GM20000 (cell line): Measurements from ENCODE around the gene TRAPPC2L.

Experiments used
- DNase-seq: peaks from one replicate; pipeline ENCODE4 v3.0.0; 2012; ENCODE audit warnings: low spot score
- TF ChIP-seq, protein P1 (sequence below): IDR thresholded peaks from 2 replicates; pipeline ENCODE4 v1.5.1; 2012; ENCODE audit warnings: mild to moderate bottlenecking, control low read depth; ENCODE audit errors: extremely low read depth, missing control alignments

The TRAPPC2L gene

DNA sequence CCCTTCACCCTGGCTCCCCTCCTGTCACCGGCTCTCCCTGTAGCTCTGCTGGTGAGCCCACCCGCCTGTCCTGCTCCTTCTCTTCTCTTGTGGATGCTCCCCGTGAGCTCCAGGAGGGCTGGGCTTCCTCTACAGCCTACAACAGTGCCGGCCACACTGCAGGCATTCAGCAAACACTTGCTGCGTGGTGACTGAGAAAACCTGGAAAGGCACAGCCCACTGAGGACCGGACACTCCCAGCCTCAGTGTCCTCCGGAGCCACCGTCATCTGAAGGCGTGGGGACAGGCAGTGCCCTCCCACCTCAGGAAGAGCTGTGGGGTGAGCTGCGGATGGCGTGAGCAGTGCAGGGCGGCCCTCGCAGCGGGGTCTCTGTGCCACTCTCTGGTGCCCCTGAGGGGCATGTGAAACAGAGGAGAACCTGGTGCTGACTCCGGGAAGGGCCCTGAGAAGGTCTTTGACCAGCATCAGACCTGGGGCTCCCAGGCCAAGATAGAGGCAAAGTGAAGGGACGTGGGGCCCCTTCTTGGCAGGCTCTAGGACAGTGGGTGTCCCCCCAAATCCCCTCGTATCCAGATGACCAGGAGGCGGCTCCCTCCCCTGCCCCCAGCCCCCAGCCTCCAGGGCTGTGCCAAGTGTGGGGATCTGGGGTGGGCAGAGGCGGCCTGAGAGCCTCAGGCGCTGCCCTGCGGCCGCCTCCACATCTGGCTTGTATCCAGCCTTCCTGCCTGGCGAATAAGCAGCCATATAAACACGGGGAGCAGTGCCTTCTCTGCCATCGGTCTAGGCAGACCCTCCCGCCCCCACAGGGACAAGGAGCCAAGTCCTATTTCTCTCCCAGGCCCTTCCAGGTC lies 53.6 kb downstream of the TRAPPC2L start:
- TF ChIP-seq, protein P1, sequence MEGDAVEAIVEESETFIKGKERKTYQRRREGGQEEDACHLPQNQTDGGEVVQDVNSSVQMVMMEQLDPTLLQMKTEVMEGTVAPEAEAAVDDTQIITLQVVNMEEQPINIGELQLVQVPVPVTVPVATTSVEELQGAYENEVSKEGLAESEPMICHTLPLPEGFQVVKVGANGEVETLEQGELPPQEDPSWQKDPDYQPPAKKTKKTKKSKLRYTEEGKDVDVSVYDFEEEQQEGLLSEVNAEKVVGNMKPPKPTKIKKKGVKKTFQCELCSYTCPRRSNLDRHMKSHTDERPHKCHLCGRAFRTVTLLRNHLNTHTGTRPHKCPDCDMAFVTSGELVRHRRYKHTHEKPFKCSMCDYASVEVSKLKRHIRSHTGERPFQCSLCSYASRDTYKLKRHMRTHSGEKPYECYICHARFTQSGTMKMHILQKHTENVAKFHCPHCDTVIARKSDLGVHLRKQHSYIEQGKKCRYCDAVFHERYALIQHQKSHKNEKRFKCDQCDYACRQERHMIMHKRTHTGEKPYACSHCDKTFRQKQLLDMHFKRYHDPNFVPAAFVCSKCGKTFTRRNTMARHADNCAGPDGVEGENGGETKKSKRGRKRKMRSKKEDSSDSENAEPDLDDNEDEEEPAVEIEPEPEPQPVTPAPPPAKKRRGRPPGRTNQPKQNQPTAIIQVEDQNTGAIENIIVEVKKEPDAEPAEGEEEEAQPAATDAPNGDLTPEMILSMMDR: no peak
- DNase-seq: no peak

DNA sequence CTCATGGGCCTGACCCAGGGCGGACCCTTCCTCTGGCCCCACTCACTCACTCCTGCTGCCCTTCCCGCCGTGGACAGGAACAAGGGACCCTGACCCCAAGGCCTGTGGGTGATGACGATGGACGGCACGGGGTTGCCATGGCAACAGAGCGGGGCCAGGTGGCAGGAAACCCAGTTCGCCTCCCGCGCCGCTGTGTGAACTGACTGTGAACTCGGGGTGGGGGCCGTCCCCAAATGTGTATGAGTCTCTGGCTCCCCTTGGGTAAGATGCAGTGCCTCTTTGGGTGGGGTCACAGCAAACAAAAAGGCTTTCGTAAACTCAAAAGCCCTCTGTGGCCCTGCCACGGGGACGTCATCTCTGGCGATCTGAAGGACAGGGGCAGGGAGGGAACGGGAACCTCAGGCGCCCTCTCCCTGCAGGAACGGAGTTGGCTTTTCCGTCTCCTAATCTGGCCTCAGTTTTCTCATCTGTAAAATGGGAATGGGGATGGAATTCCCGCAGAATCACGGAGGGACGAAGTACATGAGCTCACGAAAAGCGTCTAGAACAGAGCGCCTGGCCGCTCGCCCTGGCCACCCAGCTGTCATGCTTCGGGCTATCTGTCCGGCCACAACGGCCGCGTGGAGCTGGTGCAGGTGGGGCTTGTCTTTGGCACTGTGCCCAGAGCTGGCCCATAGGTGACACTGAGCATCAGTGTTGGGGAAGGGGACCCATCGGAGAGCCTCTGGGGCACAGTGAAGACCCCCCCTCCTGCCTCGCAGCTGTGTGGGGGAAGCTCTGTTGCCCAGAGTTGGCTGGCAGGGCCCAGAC lies 54.4 kb downstream of the TRAPPC2L start:
- TF ChIP-seq, protein P1: no peak
- no peak for DNase-seq

DNA sequence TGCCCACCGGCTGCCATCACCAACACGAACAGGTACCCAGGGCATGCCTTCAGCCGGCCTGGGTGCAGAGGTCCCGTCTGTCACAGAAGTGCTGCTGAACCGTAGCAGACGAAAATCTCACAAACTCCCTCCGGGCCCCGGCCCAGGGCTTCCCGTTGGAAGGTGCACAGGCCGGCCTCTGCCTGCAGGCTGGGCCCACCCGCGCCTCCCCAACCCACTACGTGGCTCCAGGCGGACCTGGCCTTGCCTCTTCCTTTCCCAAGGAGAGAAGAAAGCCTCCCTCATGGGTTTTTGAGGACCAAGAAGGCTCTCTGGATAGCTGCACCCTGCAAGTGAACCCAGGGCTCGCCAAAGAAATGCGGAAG lies 55.0 kb downstream of the TRAPPC2L start:
- TF ChIP-seq, protein P1: no peak
- no peak for DNase-seq
